Trophoblast cell (in vitro differentiated cells and primary cell): Measurements from ENCODE around the gene NTN5.

Source experiments
- DNase-seq, 2 donors: peaks; one replicate each; pipeline ENCODE4 v3.0.0-alpha.2; 2016
- H2AFZ ChIP-seq: 2 replicates; pipeline ENCODE4 v1.6.1; 2013; ENCODE audit warnings: low read length, moderate library complexity, mild to moderate bottlenecking; ENCODE audit not compliant: insufficient read depth, poor library complexity
- H2AK5ac ChIP-seq: 2 replicates; pipeline ENCODE4 v1.6.1; 2013; ENCODE audit warnings: mild to moderate bottlenecking, low read length
- H2BK120ac ChIP-seq: 2 replicates; pipeline ENCODE4 v1.6.1; 2013; ENCODE audit warnings: low read length, mild to moderate bottlenecking, moderate library complexity; ENCODE audit not compliant: insufficient read depth, poor library complexity
- H2BK12ac ChIP-seq: 2 replicates; pipeline ENCODE4 v1.6.1; 2013; ENCODE audit warnings: mild to moderate bottlenecking, low read length, moderate library complexity
- H2BK5ac ChIP-seq: 2 replicates; pipeline ENCODE4 v1.6.1; 2013; ENCODE audit warnings: low read length, low read depth, moderate library complexity, mild to moderate bottlenecking; ENCODE audit not compliant: poor library complexity
- H3K14ac ChIP-seq: 2 replicates; pipeline ENCODE4 v1.6.1; 2013; ENCODE audit warnings: mild to moderate bottlenecking, low read length
- H3K18ac ChIP-seq: 2 replicates; pipeline ENCODE4 v1.6.1; 2013; ENCODE audit warnings: mild to moderate bottlenecking, low read length
- H3K23ac ChIP-seq: 2 replicates; pipeline ENCODE4 v1.6.1; 2013; ENCODE audit warnings: low read length
- H3K27ac ChIP-seq: 2 replicates; pipeline ENCODE4 v1.5.1; 2013; ENCODE audit warnings: low read depth, mild to moderate bottlenecking, inconsistent platforms, low read length, moderate library complexity
- H3K27me3 ChIP-seq: 2 replicates; pipeline ENCODE4 v1.6.1; 2013; ENCODE audit warnings: inconsistent platforms, mild to moderate bottlenecking, low read length, moderate library complexity; ENCODE audit not compliant: insufficient read depth
- H3K36me3 ChIP-seq, 2 experiments: 1 replicate in 1 of 2; 2 replicates in 1 of 2; pipeline ENCODE4 v1.6.1; 2013; ENCODE audit warnings: low read length in 2 of 2, mild to moderate bottlenecking in 2 of 2, moderate library complexity in 1 of 2; ENCODE audit not compliant: insufficient read depth in 2 of 2, control insufficient read depth in 1 of 2
- H3K4ac ChIP-seq: 2 replicates; pipeline ENCODE4 v1.6.1; 2013; ENCODE audit warnings: low read depth, mild to moderate bottlenecking, low read length, moderate library complexity
- H3K4me1 ChIP-seq, 2 experiments: 1 replicate in 1 of 2; 2 replicates in 1 of 2; pipeline ENCODE4 v1.6.1; 2013; ENCODE audit warnings: low read length in 2 of 2, mild to moderate bottlenecking in 2 of 2, moderate library complexity in 1 of 2; ENCODE audit not compliant: insufficient read depth in 2 of 2, control insufficient read depth in 1 of 2
- H3K4me2 ChIP-seq: 2 replicates; pipeline ENCODE4 v1.6.1; 2013; ENCODE audit warnings: inconsistent platforms, mild to moderate bottlenecking, low read length, moderate library complexity
- H3K4me3 ChIP-seq: 2 replicates; pipeline ENCODE4 v1.5.1; 2013; ENCODE audit warnings: mild to moderate bottlenecking, low read depth, low read length, inconsistent platforms
- H3K79me1 ChIP-seq: one replicate; pipeline ENCODE4 v1.6.1; 2013; ENCODE audit warnings: low read length
- H3K79me2 ChIP-seq: 2 replicates; pipeline ENCODE4 v1.6.1; 2013; ENCODE audit warnings: low read length, mild to moderate bottlenecking; ENCODE audit not compliant: control insufficient read depth, insufficient read depth, poor library complexity
- H3K9ac ChIP-seq: 2 replicates; pipeline ENCODE4 v1.6.1; 2013; ENCODE audit warnings: mild to moderate bottlenecking, low read length
- H3K9me3 ChIP-seq: 2 replicates; pipeline ENCODE4 v1.6.1; 2013; ENCODE audit warnings: low read depth, mild to moderate bottlenecking, control low read depth, inconsistent platforms, low read length; ENCODE audit not compliant: insufficient read depth
- H4K12ac ChIP-seq: 2 replicates; pipeline ENCODE4 v1.6.1; 2013; ENCODE audit warnings: low read depth, mild to moderate bottlenecking, low read length, moderate library complexity
- H4K8ac ChIP-seq: 2 replicates; pipeline ENCODE4 v1.6.1; 2013; ENCODE audit warnings: low read depth, mild to moderate bottlenecking, low read length, moderate library complexity
- H4K91ac ChIP-seq: one replicate; pipeline ENCODE4 v1.6.1; 2013; ENCODE audit warnings: low read depth, mild to moderate bottlenecking, low read length, moderate library complexity
- WGBS: extraction: QIAGEN DNeasy Blood & Tissue Kit; methylation state at CpG from one replicate; pipeline ENCODE4 v1.1.7; 2013; ENCODE audit warnings: missing lambda C conversion rate; ENCODE audit not compliant: insufficient read length, insufficient coverage; ENCODE audit errors: extremely low coverage; 5-methylcytosine and 5-hydroxymethylcytosine counted together

NTN5 gene

DNA sequence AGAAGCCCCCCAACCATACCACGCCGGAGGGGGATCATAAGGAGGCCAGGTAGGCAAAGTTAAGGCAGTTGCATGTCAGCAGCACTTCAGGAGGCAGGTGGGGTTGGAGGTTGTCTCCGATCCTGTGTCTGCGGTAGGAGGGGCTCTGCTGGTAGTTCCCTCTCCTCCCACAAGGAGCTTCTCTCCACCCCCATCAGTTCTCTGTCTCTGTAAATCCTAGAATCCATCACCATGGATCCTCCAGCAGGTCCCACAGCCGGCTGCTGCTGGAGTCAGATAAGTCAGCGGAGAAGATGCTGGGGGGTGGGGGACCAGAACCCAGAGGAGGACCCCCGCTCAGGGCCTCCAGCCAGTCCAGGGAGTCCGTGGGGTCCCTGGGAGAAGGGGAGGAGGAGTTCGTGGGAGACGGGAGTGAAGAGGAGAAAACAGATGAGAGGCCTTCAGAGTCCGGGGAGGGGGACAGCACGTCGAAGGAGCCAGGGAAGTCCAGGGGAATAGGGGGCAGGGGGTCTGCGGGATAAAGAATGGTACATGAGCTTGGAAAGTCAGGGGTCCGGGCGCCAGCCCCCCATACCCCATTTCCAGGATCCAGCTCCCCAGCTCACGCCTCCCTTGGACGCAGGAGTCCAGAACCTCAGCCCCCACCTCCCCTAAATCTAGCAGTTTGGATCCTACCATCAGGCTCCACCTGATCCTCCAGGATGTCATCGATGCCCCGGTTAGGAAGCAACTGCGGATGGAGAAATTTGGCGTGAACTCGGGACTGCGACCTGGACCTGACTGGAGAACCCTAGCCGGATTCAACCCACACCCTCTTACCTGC, 40.4 kb upstream of the NTN5 start:
- H2AFZ ChIP-seq, result peak overlapping the region; percentile 61
- peak overlapping the region; percentile 76 for H3K4me3 ChIP-seq
- H3K9ac ChIP-seq, result peak overlapping the region; percentile 3
- WGBS, result no CpG with 5 or more reads among the region's 25 CpGs
- peak overlapping the region; percentile 92 for H3K4me2 ChIP-seq
- H3K4ac ChIP-seq, result no peak overlapping the region
- H4K91ac ChIP-seq, result peak overlapping the region; percentile 10
- no peak overlapping the region for H3K23ac ChIP-seq
- H3K36me3 ChIP-seq, result no peaks in the 10 kb centered on the region
- H3K79me1 ChIP-seq, result peaks cover 7% of the 10 kb centered on the region
- H3K4me1 ChIP-seq, result peaks cover 13 to 20% of the 10 kb centered on the region in 2 experiments
- peak in 1 of 2 donors; percentile 45 for DNase-seq
- peak overlapping the region; percentile 60 for H3K18ac ChIP-seq
- no peak overlapping the region for H2BK5ac ChIP-seq
- peaks cover 6% of the 10 kb centered on the region for H3K79me2 ChIP-seq
- H3K9me3 ChIP-seq, result peaks cover 4% of the 10 kb centered on the region
- H4K8ac ChIP-seq, result peak overlapping the region; percentile 55
- peak overlapping the region; percentile 76 for H4K12ac ChIP-seq
- no peak overlapping the region for H3K27ac ChIP-seq
- H2BK12ac ChIP-seq, result no peak overlapping the region
- no peak overlapping the region for H2BK120ac ChIP-seq
- no peak overlapping the region for H2AK5ac ChIP-seq
- H3K14ac ChIP-seq, result peak overlapping the region; percentile 29
- H3K27me3 ChIP-seq, result no peaks in the 10 kb centered on the region

DNA sequence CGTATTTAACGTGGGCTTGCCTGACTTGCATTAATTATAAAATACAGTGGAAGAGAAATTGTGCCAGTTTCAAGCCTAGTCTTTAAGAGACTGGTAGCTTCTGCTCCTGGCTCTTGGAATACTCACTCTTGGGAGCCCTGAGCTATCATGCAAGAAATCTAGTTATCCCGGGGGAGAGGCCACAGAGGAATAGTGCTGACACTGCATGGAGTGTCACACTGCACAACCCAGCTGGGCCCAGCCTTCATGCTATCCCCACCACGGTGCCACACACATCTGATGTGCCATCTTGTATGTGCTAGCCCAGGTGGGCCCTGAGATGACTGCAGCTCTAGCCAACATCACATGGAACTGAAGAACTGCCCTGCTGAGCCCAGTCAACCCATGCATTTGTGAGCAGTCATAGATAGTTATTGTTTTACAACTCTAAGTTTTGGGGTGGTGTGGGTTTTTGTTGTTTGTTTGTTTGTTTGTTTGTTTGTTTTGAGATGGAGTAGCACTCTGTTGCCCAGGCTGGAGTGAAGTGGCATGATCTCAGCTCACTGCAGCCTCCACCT, 38.4 kb upstream of the NTN5 start:
- Histone ChIP-seq H3K79me2 (peaks cover 6% of the 10 kb centered on the region), H4K8ac (no peak overlapping the region), H3K18ac (no peak overlapping the region), H3K4me2 (no peak overlapping the region), H3K14ac (no peak overlapping the region), H2BK120ac (no peak overlapping the region), H3K9me3 (peaks cover 4% of the 10 kb centered on the region), H3K27ac (no peak overlapping the region), H3K79me1 (peaks cover 7% of the 10 kb centered on the region), H2BK5ac (no peak overlapping the region), H3K23ac (no peak overlapping the region), H2AFZ (no peak overlapping the region), H2BK12ac (no peak overlapping the region), H3K9ac (no peak overlapping the region), H4K91ac (no peak overlapping the region), H3K4me3 (no peak overlapping the region), H2AK5ac (no peak overlapping the region), H3K27me3 (no peaks in the 10 kb centered on the region), H3K4me1 (peaks cover 10 to 14% of the 10 kb centered on the region in 2 experiments), H4K12ac (no peak overlapping the region), H3K4ac (no peak overlapping the region), H3K36me3 (no peaks in the 10 kb centered on the region)
- no CpG with 5 or more reads among the region's 4 CpGs for WGBS
- no peak for DNase-seq

DNA sequence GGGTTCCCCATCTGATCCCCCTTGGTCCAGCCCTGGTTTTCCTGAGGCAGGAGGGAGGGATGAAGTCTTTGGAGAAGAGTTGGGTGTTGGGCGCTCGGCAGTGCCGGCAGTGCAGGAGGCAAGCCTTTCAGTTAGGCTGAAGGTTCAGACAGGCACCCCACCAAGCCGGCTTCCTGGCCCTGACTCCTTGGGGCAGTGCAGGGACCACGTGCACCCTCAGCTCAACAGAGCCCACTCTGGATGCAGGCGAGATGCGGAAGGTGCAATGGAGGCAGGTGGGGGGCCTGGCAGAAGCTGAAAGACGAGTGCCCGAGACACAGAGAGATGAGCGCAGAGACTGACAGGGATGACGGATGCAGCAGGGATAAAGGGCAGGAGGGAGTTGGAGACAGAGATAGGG, 35.7 kb upstream of the NTN5 start:
- Histone ChIP-seq H3K27me3 (no peaks in the 10 kb centered on the region), H2BK5ac (no peak overlapping the region), H2BK12ac (no peak overlapping the region), H2BK120ac (no peak overlapping the region), H3K4me3 (no peak overlapping the region), H3K18ac (no peak overlapping the region), H3K23ac (no peak overlapping the region), H3K79me1 (no peaks in the 10 kb centered on the region), H4K8ac (no peak overlapping the region), H3K79me2 (no peaks in the 10 kb centered on the region), H3K27ac (no peak overlapping the region), H3K14ac (no peak overlapping the region), H3K9ac (no peak overlapping the region), H2AK5ac (no peak overlapping the region), H3K9me3 (peaks cover 6% of the 10 kb centered on the region), H3K4me1 (peaks cover 7% of the 10 kb centered on the region in 2 experiments), H4K91ac (no peak overlapping the region), H3K36me3 (no peaks in the 10 kb centered on the region), H4K12ac (no peak overlapping the region), H3K4ac (no peak overlapping the region), H3K4me2 (no peak overlapping the region), H2AFZ (no peak overlapping the region)
- no CpG with 5 or more reads among the region's 11 CpGs for WGBS
- DNase-seq, result no peak

DNA sequence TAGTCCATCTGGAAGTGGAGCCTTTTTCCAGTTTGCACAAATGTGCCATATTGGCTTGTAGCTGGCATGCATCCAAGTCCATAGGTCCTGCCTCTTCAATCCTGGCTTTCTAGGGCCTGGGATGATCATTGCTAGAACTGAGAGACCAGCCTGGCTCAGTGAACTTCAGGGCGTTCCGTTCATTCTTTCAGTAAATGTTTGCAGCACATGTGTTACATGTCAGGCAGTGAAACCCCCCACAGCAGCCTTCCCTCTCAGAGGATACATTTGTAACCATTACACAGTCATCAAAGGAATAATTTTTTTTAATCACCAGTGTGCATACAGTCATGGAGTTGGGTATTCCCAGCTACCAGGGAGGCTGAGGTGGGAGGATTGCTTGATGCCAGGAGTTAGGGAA, 32.6 kb upstream of the NTN5 start:
- no peak overlapping the region for H3K27ac ChIP-seq
- H3K18ac ChIP-seq, result no peak overlapping the region
- WGBS, result no CpG with 5 or more reads among the region's 2 CpGs
- no peak overlapping the region for H3K4me3 ChIP-seq
- H3K9ac ChIP-seq, result no peak overlapping the region
- no peak overlapping the region for H4K8ac ChIP-seq
- no peak overlapping the region for H2AFZ ChIP-seq
- H2BK12ac ChIP-seq, result no peak overlapping the region
- H3K79me2 ChIP-seq, result no peaks in the 10 kb centered on the region
- no peak for DNase-seq
- H3K4me1 ChIP-seq, result no peaks in the 10 kb centered on the region
- H3K36me3 ChIP-seq, result peaks cover 0 to 3% of the 10 kb centered on the region in 2 experiments
- no peaks in the 10 kb centered on the region for H3K79me1 ChIP-seq
- no peak overlapping the region for H2BK120ac ChIP-seq
- no peak overlapping the region for H3K4me2 ChIP-seq
- no peak overlapping the region for H4K12ac ChIP-seq
- no peak overlapping the region for H3K14ac ChIP-seq
- no peaks in the 10 kb centered on the region for H3K27me3 ChIP-seq
- H3K23ac ChIP-seq, result no peak overlapping the region
- no peak overlapping the region for H3K4ac ChIP-seq
- no peak overlapping the region for H2AK5ac ChIP-seq
- H4K91ac ChIP-seq, result no peak overlapping the region
- H3K9me3 ChIP-seq, result peaks cover 5% of the 10 kb centered on the region
- no peak overlapping the region for H2BK5ac ChIP-seq
